Caco-2 (cell line): ENCODE data around the gene KRT5. TPM values are rescaled to one million over a fixed set of nuclear protein-coding genes. Genes with fewer than 3 reads are reported as not detected.

Source experiments
- BruUV-seq: library from RNA; stranded (reverse); fragments of 400-500 nt; replicated peaks from 2 replicates; lab custom pipeline; 2021; lab: Mats Ljungman, UMichigan
- CTCF ChIA-PET: fragments of 300-600 bp; sonication (Branson Sonifier 250); formaldehyde crosslinking; loops from one replicate; lab custom pipeline; 2022; ENCODE audit warnings: antibody characterized with exemption; lab: Charles Lee
- POLR2A ChIA-PET: fragments of 300-600 bp; sonication (Branson Sonifier 250); formaldehyde crosslinking; loops from one replicate; lab custom pipeline; 2022; ENCODE audit warnings: antibody characterized with exemption; lab: Charles Lee
- DNase-seq, 2 experiments: peaks; one replicate each; pipeline versions ENCODE4 v3.0.0 to v3.0.0-alpha.2; 2020 to 2022
- H3K27me3 ChIP-seq: replicated peaks from 2 replicates; pipeline ENCODE4 v1.6.0; 2011; ENCODE audit warnings: low read length; ENCODE audit not compliant: control insufficient read depth, insufficient read depth
- H3K36me3 ChIP-seq: 2 replicates; pipeline ENCODE4 v1.5.1; 2011; ENCODE audit warnings: low read length; ENCODE audit not compliant: control insufficient read depth, insufficient read depth
- H3K4me1 ChIP-seq: fragments of 250-450 bp; sonication (Bioruptor Pico); 2 replicates; pipeline ENCODE4 v1.5.1; 2020; ENCODE audit warnings: mild to moderate bottlenecking
- H3K4me3 ChIP-seq: 2 replicates; pipeline ENCODE4 v1.5.1; 2011; ENCODE audit warnings: low read depth, mild to moderate bottlenecking, control low read depth, low read length
- H3K9me3 ChIP-seq: fragments of 250-450 bp; sonication (Bioruptor Pico); 2 replicates; pipeline ENCODE4 v1.5.1; 2020; ENCODE audit warnings: mild to moderate bottlenecking, moderate library complexity
- H3K27ac Mint-ChIP-seq: one replicate; pipeline ENCODE4 v1.8.0; 2022; ENCODE audit warnings: mixed read lengths; ENCODE audit not compliant: unreplicated experiment
- H3K27me3 Mint-ChIP-seq: one replicate; pipeline ENCODE4 v1.8.0; 2022; ENCODE audit warnings: mixed read lengths; ENCODE audit not compliant: insufficient read depth, unreplicated experiment
- H3K36me3 Mint-ChIP-seq: one replicate; pipeline ENCODE4 v1.8.0; 2022; ENCODE audit warnings: mild to moderate bottlenecking, mixed read lengths; ENCODE audit not compliant: insufficient read depth, unreplicated experiment
- H3K4me1 Mint-ChIP-seq: one replicate; pipeline ENCODE4 v1.8.0; 2022; ENCODE audit warnings: low read depth, mixed read lengths; ENCODE audit not compliant: unreplicated experiment
- H3K4me3 Mint-ChIP-seq: one replicate; pipeline ENCODE4 v1.8.0; 2022; ENCODE audit warnings: mild to moderate bottlenecking, moderate library complexity, mixed read lengths; ENCODE audit not compliant: unreplicated experiment
- H3K9me3 Mint-ChIP-seq: one replicate; pipeline ENCODE4 v1.8.0; 2022; ENCODE audit warnings: mixed read lengths; ENCODE audit not compliant: unreplicated experiment
- intact Hi-C: fragments of 100-400 bp; cut with micrococcal nuclease; formaldehyde crosslinking; loops from one replicate; pipeline ENCODE4 v1.10.0; 2022; ENCODE audit not compliant: unreplicated experiment
- total RNA-seq: library from RNA; stranded (reverse); gene quantifications from 2 replicates; pipeline ENCODE4 v1.2.3, GENCODE V29; 2022
- TF ChIP-seq, protein P1 (sequence below), 2 experiments: fragments of 200-600 bp in 1 of 2; IDR thresholded peaks; 1 replicate in 1 of 2; 2 replicates in 1 of 2; pipeline versions ENCODE4 v1.5.1 to v1.8.0; 2011 to 2022; ENCODE audit warnings: antibody characterized with exemption in 1 of 2, control low read depth in 1 of 2, inconsistent platforms in 1 of 2, low read depth in 1 of 2, low read length in 1 of 2, mild to moderate bottlenecking in 1 of 2, moderate library complexity in 1 of 2; ENCODE audit not compliant: insufficient read depth in 1 of 2, severe bottlenecking in 1 of 2, unreplicated experiment in 1 of 2

KRT5 gene
- total RNA-seq, 1 experiment from 2014 or later = 0.50 TPM

- H3K4me3 Mint-ChIP-seq = no peak overlapping the region
- no peaks in the 10 kb centered on the region for H3K4me1 Mint-ChIP-seq
- H3K27ac Mint-ChIP-seq = no peak overlapping the region
- H3K27me3 ChIP-seq = no peaks in the 10 kb centered on the region
- no peak for DNase-seq
- intact Hi-C loops = no loop called here
- no peaks in the 10 kb centered on the region for H3K27me3 Mint-ChIP-seq
- H3K9me3 ChIP-seq = 0 out of 2 replicates have a peak, but pooled peaks cover 8% of the 10 kb centered on the region
- H3K4me1 ChIP-seq = no peaks in the 10 kb centered on the region
- no TSS peak for BruUV-seq
- H3K36me3 ChIP-seq = no peaks in the 10 kb centered on the region
- no peaks in the 10 kb centered on the region for H3K36me3 Mint-ChIP-seq
- peaks cover 9% of the 10 kb centered on the region for H3K9me3 Mint-ChIP-seq
- TF ChIP-seq, protein P1, sequence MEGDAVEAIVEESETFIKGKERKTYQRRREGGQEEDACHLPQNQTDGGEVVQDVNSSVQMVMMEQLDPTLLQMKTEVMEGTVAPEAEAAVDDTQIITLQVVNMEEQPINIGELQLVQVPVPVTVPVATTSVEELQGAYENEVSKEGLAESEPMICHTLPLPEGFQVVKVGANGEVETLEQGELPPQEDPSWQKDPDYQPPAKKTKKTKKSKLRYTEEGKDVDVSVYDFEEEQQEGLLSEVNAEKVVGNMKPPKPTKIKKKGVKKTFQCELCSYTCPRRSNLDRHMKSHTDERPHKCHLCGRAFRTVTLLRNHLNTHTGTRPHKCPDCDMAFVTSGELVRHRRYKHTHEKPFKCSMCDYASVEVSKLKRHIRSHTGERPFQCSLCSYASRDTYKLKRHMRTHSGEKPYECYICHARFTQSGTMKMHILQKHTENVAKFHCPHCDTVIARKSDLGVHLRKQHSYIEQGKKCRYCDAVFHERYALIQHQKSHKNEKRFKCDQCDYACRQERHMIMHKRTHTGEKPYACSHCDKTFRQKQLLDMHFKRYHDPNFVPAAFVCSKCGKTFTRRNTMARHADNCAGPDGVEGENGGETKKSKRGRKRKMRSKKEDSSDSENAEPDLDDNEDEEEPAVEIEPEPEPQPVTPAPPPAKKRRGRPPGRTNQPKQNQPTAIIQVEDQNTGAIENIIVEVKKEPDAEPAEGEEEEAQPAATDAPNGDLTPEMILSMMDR (IDR thresholded peaks at IDR 0.05; ENCODE audit: insufficient read depth in 1 of 2, low read depth in 1 of 2, low read length in 1 of 2, severe bottlenecking in 1 of 2, unreplicated experiment in 1 of 2) = no peak
- CTCF ChIA-PET = no interaction called here
- POLR2A ChIA-PET = no interaction called here
- no peak overlapping the region for H3K4me3 ChIP-seq
These were observed 4.9 kb downstream of the KRT5 start for GRCh38 chr12:52515319-52515646.

GRCh38 chr12:52514471-52515318, 5.5 kb downstream of the KRT5 start:
- H3K9me3 Mint-ChIP-seq = peaks cover 9% of the 10 kb centered on the region
- H3K4me3 Mint-ChIP-seq = no peak overlapping the region
- intact Hi-C loops = no loop called here
- ChIA-PET CTCF (interaction anchor here (0.7 kb wide), 1 partner anchor 129 kb away, joined by 3 read pairs; no protein-coding TSS in a partner anchor), POLR2A (no interaction called here)
- Histone ChIP-seq H3K9me3 (0 out of 2 replicates have a peak, but pooled peaks cover 8% of the 10 kb centered on the region), H3K27me3 (no peaks in the 10 kb centered on the region), H3K4me3 (no peak overlapping the region), H3K36me3 (no peaks in the 10 kb centered on the region), H3K4me1 (no peaks in the 10 kb centered on the region)
- no peak overlapping the region for H3K27ac Mint-ChIP-seq
- no peak for DNase-seq
- H3K4me1 Mint-ChIP-seq = no peaks in the 10 kb centered on the region
- H3K27me3 Mint-ChIP-seq = peaks cover 2% of the 10 kb centered on the region
- H3K36me3 Mint-ChIP-seq = no peaks in the 10 kb centered on the region
- no TSS peak for BruUV-seq
- TF ChIP-seq, protein P1 (IDR thresholded peaks at IDR 0.05; ENCODE audit: insufficient read depth in 1 of 2, low read depth in 1 of 2, low read length in 1 of 2, severe bottlenecking in 1 of 2, unreplicated experiment in 1 of 2) = no peak

- no peak overlapping the region for H3K27ac Mint-ChIP-seq
- no peaks in the 10 kb centered on the region for H3K36me3 Mint-ChIP-seq
- 0 out of 2 replicates have a peak, but pooled peaks cover 8% of the 10 kb centered on the region for H3K9me3 ChIP-seq
- TF ChIP-seq, protein P1 (IDR thresholded peaks at IDR 0.05; ENCODE audit: insufficient read depth in 1 of 2, low read depth in 1 of 2, low read length in 1 of 2, severe bottlenecking in 1 of 2, unreplicated experiment in 1 of 2) = no peak
- ChIA-PET POLR2A (no interaction called here), CTCF (no interaction called here)
- no TSS peak for BruUV-seq
- no peaks in the 10 kb centered on the region for H3K36me3 ChIP-seq
- DNase-seq = no peak
- H3K27me3 Mint-ChIP-seq = peaks cover 4% of the 10 kb centered on the region
- no peak overlapping the region for H3K4me3 ChIP-seq
- no peak overlapping the region for H3K4me3 Mint-ChIP-seq
- H3K4me1 ChIP-seq = no peaks in the 10 kb centered on the region
- intact Hi-C loops = no loop called here
- H3K27me3 ChIP-seq = no peaks in the 10 kb centered on the region
- H3K9me3 Mint-ChIP-seq = peaks cover 9% of the 10 kb centered on the region
- no peaks in the 10 kb centered on the region for H3K4me1 Mint-ChIP-seq
These were observed 6.5 kb downstream of the KRT5 start for GRCh38 chr12:52513736-52514135.
